Measurements from ENCODE around the gene PHF24. TPM values are rescaled to one million over a fixed set of nuclear protein-coding genes. Genes with fewer than 3 reads are reported as not detected.

Gene PHF24
- total and polyA plus RNA-seq, 2 of the 13 experiments (the other 11 are each of a cell fraction or from before 2014, with no cell fraction given) = 0.05 TPM; not detected in 1

GRCh38 chr9:34989003-34989945 is 31.2 kb downstream of the PHF24 start, which contains the start of gene DNAJB5 (continued):
- TF ChIP-seq ZNF407 (CRISPR knock-in tag; IDR thresholded peaks at IDR 0.05; ENCODE audit: not compliant biosample characterization) = no peak
- no peak for TF ChIP-seq RAD51 (IDR thresholded peaks at IDR 0.05; ENCODE audit: borderline replicate concordance)
- TF ChIP-seq ZNF329 (CRISPR knock-in tag; IDR thresholded peaks at IDR 0.05; ENCODE audit: low read depth) = no peak
- no peak for TF ChIP-seq ZNF333 (CRISPR knock-in tag; IDR thresholded peaks at IDR 0.05; ENCODE audit: borderline replicate concordance)
- peak; percentile 68; the same call in 1 of the 2 replicates for TF ChIP-seq CHD2 (IDR thresholded peaks at IDR 0.05; ENCODE audit: low read depth, low read length)
- TF ChIP-seq ZNF790 (CRISPR knock-in tag; IDR thresholded peaks at IDR 0.05; ENCODE audit: borderline replicate concordance) = 0 out of 2 replicates have a peak, but pooled peaks have one; percentile 65
- peak; percentile 77; the same call in 1 of the 2 replicates for TF ChIP-seq ARNTL (CRISPR knock-in tag; IDR thresholded peaks at IDR 0.05)
- TF ChIP-seq ZNF83 (CRISPR knock-in tag; IDR thresholded peaks at IDR 0.05; ENCODE audit: borderline replicate concordance) = peak; percentile 41; the same call in 1 of the 2 replicates
- TF ChIP-seq RBFOX2 (IDR thresholded peaks at IDR 0.05; ENCODE audit: low read depth, low read length) = 0 out of 2 replicates have a peak, but pooled peaks have one; percentile 19
- no peak for TF ChIP-seq ZC3H4 (CRISPR knock-in tag; IDR thresholded peaks at IDR 0.05; ENCODE audit: borderline replicate concordance)
- TF ChIP-seq SP1 (IDR thresholded peaks at IDR 0.05) = peak; percentile 24; the same call in 1 of the 2 replicates
- TF ChIP-seq SP1 (CRISPR knock-in tag; IDR thresholded peaks at IDR 0.05) = peak; percentile 96
- no peak for TF ChIP-seq MLXIP (CRISPR knock-in tag; IDR thresholded peaks at IDR 0.05; ENCODE audit: borderline replicate concordance)
- peak; percentile 70; the same call in 1 of the 2 replicates for TF ChIP-seq SIN3A (IDR thresholded peaks at IDR 0.05; ENCODE audit: borderline replicate concordance, low read depth, low read length)
- 0 out of 2 replicates have a peak, but pooled peaks have one; percentile 7 for TF ChIP-seq HDAC2 (CRISPR knock-in tag; IDR thresholded peaks at IDR 0.05)
- peak; percentile 88 for TF ChIP-seq PHF21A (CRISPR knock-in tag; IDR thresholded peaks at IDR 0.05)
